Smooth muscle cell (in vitro differentiated cells): ENCODE data around the gene NKD2. TPM values are rescaled to one million over a fixed set of nuclear protein-coding genes. Genes with fewer than 3 reads are reported as not detected.

Source experiments
- DNase-seq: peaks from one replicate; lab custom pipeline; 2025; ENCODE audit not compliant: unreplicated experiment; lab: John Stamatoyannopoulos, UW
- H2AFZ ChIP-seq: fragments of 200-600 bp; sonication (generic); 2 replicates; pipeline ENCODE4 v1.6.0; 2016; ENCODE audit warnings: antibody characterized with exemption, low read depth, mild to moderate bottlenecking
- H3F3A ChIP-seq: fragments of 200-600 bp; sonication (generic); 2 replicates; pipeline ENCODE4 v1.6.0; 2017; ENCODE audit warnings: antibody characterized with exemption, low read depth
- H3K27ac ChIP-seq: fragments of 200-600 bp; sonication (generic); 2 replicates; pipeline ENCODE4 v1.5.1; 2016; ENCODE audit warnings: low read depth, mild to moderate bottlenecking
- H3K27me3 ChIP-seq: fragments of 200-600 bp; sonication (generic); 2 replicates; pipeline ENCODE4 v1.6.1; 2016; ENCODE audit warnings: low read depth, mild to moderate bottlenecking
- H3K36me3 ChIP-seq: fragments of 200-600 bp; sonication (generic); 2 replicates; pipeline ENCODE4 v1.5.1; 2016; ENCODE audit warnings: low read depth
- H3K4me1 ChIP-seq: fragments of 200-600 bp; sonication (generic); 2 replicates; pipeline ENCODE4 v1.5.1; 2016; ENCODE audit warnings: low read depth
- H3K4me2 ChIP-seq: fragments of 200-600 bp; sonication (generic); 2 replicates; pipeline ENCODE4 v1.6.0; 2016; ENCODE audit warnings: mild to moderate bottlenecking
- H3K4me3 ChIP-seq: fragments of 200-600 bp; sonication (generic); 2 replicates; pipeline ENCODE4 v1.5.1; 2016; ENCODE audit warnings: mild to moderate bottlenecking
- H3K79me2 ChIP-seq: fragments of 200-600 bp; sonication (generic); 2 replicates; pipeline ENCODE4 v1.6.0; 2016; ENCODE audit warnings: low read depth, mild to moderate bottlenecking
- H3K9ac ChIP-seq: fragments of 200-600 bp; sonication (generic); 2 replicates; pipeline ENCODE4 v1.6.0; 2016; ENCODE audit warnings: low read depth
- H3K9me3 ChIP-seq: fragments of 200-600 bp; sonication (generic); replicated peaks from 2 replicates; pipeline ENCODE4 v1.5.1; 2016; ENCODE audit warnings: low read depth
- H4K20me1 ChIP-seq: fragments of 200-600 bp; sonication (generic); 2 replicates; pipeline ENCODE4 v1.6.0; 2016; ENCODE audit warnings: low read depth
- CTCF ChIP-seq: fragments of 200-600 bp; sonication (generic); IDR thresholded peaks from 2 replicates; pipeline ENCODE4 v1.5.1; 2017; ENCODE audit warnings: borderline replicate concordance, mild to moderate bottlenecking, antibody characterized with exemption; ENCODE audit not compliant: insufficient read depth, poor library complexity, severe bottlenecking
- WGBS: methylation state at CpG from one replicate; pipeline ENCODE4 v1.1.7; 2016; ENCODE audit warnings: low lambda C conversion rate; 5-methylcytosine and 5-hydroxymethylcytosine counted together
- polyA plus RNA-seq: library from polyadenylated mRNA; unstranded; fragments of >200 nt; fragmentation: Nextera tagmentation; extraction: Ambion mirVana; gene quantifications from 2 replicates; pipeline ENCODE4 v1.2.1, GENCODE V29; 2016
- total RNA-seq: library from RNA; depleted of rRNA; stranded (reverse); fragments of >200 nt; gene quantifications from 2 replicates; pipeline ENCODE4 v1.2.3, GENCODE V29; 2014

The NKD2 gene
- total and polyA plus RNA-seq, 2 experiments from 2014 or later = 32.5 to 122 TPM

GRCh38 chr5:1026700-1027621, 18.4 kb downstream of the NKD2 start:
- Histone ChIP-seq H2AFZ (no peak overlapping the region), H3K4me3 (no peak overlapping the region), H3F3A (no peaks in the 10 kb centered on the region), H3K9ac (no peak overlapping the region), H3K27me3 (no peaks in the 10 kb centered on the region), H3K4me2 (no peak overlapping the region), H3K27ac (no peak overlapping the region), H3K4me1 (no peaks in the 10 kb centered on the region), H3K9me3 (no peaks in the 10 kb centered on the region), H3K79me2 (no peaks in the 10 kb centered on the region), H4K20me1 (peaks cover 56% of the 10 kb centered on the region), H3K36me3 (no peaks in the 10 kb centered on the region)
- no peak for TF ChIP-seq CTCF
- 90% methylated on average over 22 of the region's 29 CpGs for WGBS
- DNase-seq = no peak

- H3K36me3 ChIP-seq = no peaks in the 10 kb centered on the region
- 86% methylated on average over 40 of the region's 40 CpGs for WGBS
- TF ChIP-seq CTCF = no peak
- H3K27ac ChIP-seq = no peak overlapping the region
- no peaks in the 10 kb centered on the region for H3K79me2 ChIP-seq
- H3K27me3 ChIP-seq = no peaks in the 10 kb centered on the region
- H3F3A ChIP-seq = no peaks in the 10 kb centered on the region
- no peaks in the 10 kb centered on the region for H3K9me3 ChIP-seq
- H2AFZ ChIP-seq = no peak overlapping the region
- no peaks in the 10 kb centered on the region for H3K4me1 ChIP-seq
- peaks cover 65% of the 10 kb centered on the region for H4K20me1 ChIP-seq
- H3K9ac ChIP-seq = no peak overlapping the region
- H3K4me3 ChIP-seq = no peak overlapping the region
- no peak overlapping the region for H3K4me2 ChIP-seq
- DNase-seq = no peak
Measured at GRCh38 chr5:1027631-1028441, 19.2 kb downstream of the NKD2 start.

- peaks cover 73% of the 10 kb centered on the region for H4K20me1 ChIP-seq
- H3F3A ChIP-seq = no peaks in the 10 kb centered on the region
- no peak for DNase-seq
- H3K4me3 ChIP-seq = no peak overlapping the region
- H3K27ac ChIP-seq = no peak overlapping the region
- H3K27me3 ChIP-seq = no peaks in the 10 kb centered on the region
- no peaks in the 10 kb centered on the region for H3K9me3 ChIP-seq
- no peak for TF ChIP-seq CTCF
- no peaks in the 10 kb centered on the region for H3K4me1 ChIP-seq
- 78% methylated on average over 20 of the region's 26 CpGs for WGBS
- no peaks in the 10 kb centered on the region for H3K36me3 ChIP-seq
- H3K79me2 ChIP-seq = no peaks in the 10 kb centered on the region
- no peak overlapping the region for H2AFZ ChIP-seq
- H3K4me2 ChIP-seq = no peak overlapping the region
- no peak overlapping the region for H3K9ac ChIP-seq
Measured at GRCh38 chr5:1028481-1029281, 20.1 kb downstream of the NKD2 start.
